IMR-90 (cell line): ENCODE measurements around the gene AUTS2. TPM values are rescaled to one million over a fixed set of nuclear protein-coding genes. Genes with fewer than 3 reads are reported as not detected.

Experiments
- ATAC-seq: fragments of 200-7000 bp; cut with Tn5 transposase; 2 replicates; pipeline ENCODE4 v1.9.1; 2020; ENCODE audit warnings: low read depth, mild to moderate bottlenecking, moderate library complexity
- BruUV-seq: library from RNA; stranded (reverse); fragments of 400-500 nt; replicated peaks from 2 replicates; lab custom pipeline; 2021; lab: Mats Ljungman, UMichigan
- CTCF ChIA-PET: fragments of 300-600 bp; formaldehyde crosslinking; extraction: SDS; loops from one replicate; lab custom pipeline; 2021; ENCODE audit warnings: antibody characterized with exemption; lab: Yijun Ruan, JAX
- POLR2A ChIA-PET: fragments of 300-600 bp; sonication (Branson Sonifier 250); formaldehyde crosslinking; loops from one replicate; lab custom pipeline; 2022; ENCODE audit warnings: antibody characterized with exemption; ENCODE audit not compliant: unreplicated experiment; lab: Charles Lee
- DNase-seq: peaks from one replicate; pipeline ENCODE4 v3.0.0; 2013
- H2AFZ ChIP-seq: replicated peaks from 2 replicates; pipeline ENCODE3; 2013; ENCODE audit warnings: low read length, mild to moderate bottlenecking; ENCODE audit not compliant: poor library complexity
- H2AK5ac ChIP-seq: 2 replicates; pipeline ENCODE4 v1.6.1; 2013; ENCODE audit warnings: low read depth, low read length, inconsistent platforms
- H2AK9ac ChIP-seq: replicated peaks from 2 replicates; pipeline ENCODE3; 2013; ENCODE audit warnings: mild to moderate bottlenecking, low read depth, low read length, moderate library complexity; ENCODE audit not compliant: poor library complexity
- H2BK120ac ChIP-seq: 2 replicates; pipeline ENCODE4 v1.6.1; 2013; ENCODE audit warnings: low read depth, low read length, inconsistent platforms
- H2BK15ac ChIP-seq: 3 replicates; pipeline ENCODE4 v1.6.1; 2013; ENCODE audit warnings: low read depth, low read length, inconsistent platforms
- H2BK20ac ChIP-seq: 2 replicates; pipeline ENCODE4 v1.6.1; 2013; ENCODE audit warnings: low read depth, mild to moderate bottlenecking, inconsistent platforms, low read length, moderate library complexity
- H2BK5ac ChIP-seq: 2 replicates; pipeline ENCODE4 v1.6.1; 2013; ENCODE audit warnings: mild to moderate bottlenecking, low read depth, low read length, inconsistent platforms; ENCODE audit not compliant: poor library complexity, severe bottlenecking
- H3K14ac ChIP-seq: replicated peaks from 2 replicates; pipeline ENCODE4 v1.6.1; 2013; ENCODE audit warnings: low read depth, low read length, inconsistent platforms
- H3K18ac ChIP-seq: 2 replicates; pipeline ENCODE4 v1.6.1; 2013; ENCODE audit warnings: low read depth, low read length, control low read depth
- H3K23ac ChIP-seq: 2 replicates; pipeline ENCODE4 v1.6.1; 2013; ENCODE audit warnings: low read depth, low read length, inconsistent platforms
- H3K27ac ChIP-seq: 2 replicates; pipeline ENCODE4 v1.5.1; 2013; ENCODE audit warnings: mild to moderate bottlenecking, control low read depth, low read length; ENCODE audit not compliant: insufficient read depth
- H3K27me3 ChIP-seq: 2 replicates; pipeline ENCODE4 v1.6.1; 2013; ENCODE audit warnings: low read length; ENCODE audit not compliant: control insufficient read depth, insufficient read depth
- H3K36me3 ChIP-seq: 2 replicates; pipeline ENCODE4 v1.6.1; 2013; ENCODE audit warnings: low read length, mixed read lengths; ENCODE audit not compliant: control insufficient read depth, insufficient read depth
- H3K4ac ChIP-seq: 2 replicates; pipeline ENCODE4 v1.6.1; 2013; ENCODE audit warnings: low read depth, low read length, inconsistent platforms
- H3K4me1 ChIP-seq: 2 replicates; pipeline ENCODE4 v1.6.1; 2013; ENCODE audit warnings: low read length, mixed read lengths; ENCODE audit not compliant: control insufficient read depth, insufficient read depth
- H3K4me2 ChIP-seq: 2 replicates; pipeline ENCODE4 v1.6.1; 2013; ENCODE audit warnings: low read depth, mild to moderate bottlenecking, control low read depth, low read length, moderate library complexity
- H3K4me3 ChIP-seq: 2 replicates; pipeline ENCODE4 v1.5.1; 2013; ENCODE audit warnings: low read depth, mild to moderate bottlenecking, control low read depth, low read length, moderate library complexity; ENCODE audit not compliant: insufficient read depth
- H3K56ac ChIP-seq: 2 replicates; pipeline ENCODE4 v1.6.1; 2013; ENCODE audit warnings: low read length, inconsistent platforms; ENCODE audit not compliant: insufficient read depth; ENCODE audit errors: extremely low read depth
- H3K79me1 ChIP-seq, 2 experiments: 2 replicates each; pipeline ENCODE4 v1.6.1; 2013; ENCODE audit warnings: low read length in 2 of 2, inconsistent platforms in 1 of 2, low read depth in 1 of 2
- H3K9ac ChIP-seq: 2 replicates; pipeline ENCODE4 v1.6.1; 2013; ENCODE audit warnings: low read depth, low read length, control low read depth
- H3K9me1 ChIP-seq: 2 replicates; pipeline ENCODE4 v1.6.1; 2013; ENCODE audit warnings: low read length, inconsistent platforms; ENCODE audit not compliant: insufficient read depth
- H3K9me3 ChIP-seq: 2 replicates; pipeline ENCODE4 v1.6.1; 2013; ENCODE audit warnings: low read length; ENCODE audit not compliant: control insufficient read depth, insufficient read depth
- H4K20me1 ChIP-seq: 2 replicates; pipeline ENCODE4 v1.6.1; 2013; ENCODE audit warnings: low read length, inconsistent platforms; ENCODE audit not compliant: insufficient read depth
- H4K5ac ChIP-seq: 2 replicates; pipeline ENCODE4 v1.6.1; 2013; ENCODE audit warnings: mild to moderate bottlenecking, low read depth, low read length, control low read depth
- H4K8ac ChIP-seq, 2 experiments: 2 replicates each; pipeline ENCODE4 v1.6.1; 2013; ENCODE audit warnings: low read depth in 2 of 2, low read length in 2 of 2, control low read depth in 1 of 2, inconsistent platforms in 1 of 2
- H4K91ac ChIP-seq: 2 replicates; pipeline ENCODE4 v1.6.1; 2013; ENCODE audit warnings: low read depth, low read length, inconsistent platforms; ENCODE audit not compliant: insufficient read depth
- BHLHE40 ChIP-seq: fragments of 150-350 bp; IDR thresholded peaks from 2 replicates; pipeline ENCODE4 v1.6.1; 2016; ENCODE audit warnings: mild to moderate bottlenecking, low read depth, low read length
- CEBPB ChIP-seq: IDR thresholded peaks from 2 replicates; pipeline ENCODE4 v1.6.1; 2012; ENCODE audit warnings: low read depth, low read length, improper control_type of control experiment
- CHD1 ChIP-seq: IDR thresholded peaks from 2 replicates; pipeline ENCODE4 v1.6.1; 2012; ENCODE audit warnings: low read depth, low read length, improper control_type of control experiment
- CTCF ChIP-seq: conservative IDR thresholded peaks from 2 replicates; pipeline ENCODE4 v1.5.1; 2012; ENCODE audit warnings: mild to moderate bottlenecking, low read depth, low read length, improper control_type of control experiment
- FOS ChIP-seq: fragments of 150-350 bp; IDR thresholded peaks from 2 replicates; pipeline ENCODE4 v1.6.1; 2016; ENCODE audit warnings: low read depth, low read length
- MAFK ChIP-seq: IDR thresholded peaks from 2 replicates; pipeline ENCODE4 v1.6.1; 2012; ENCODE audit warnings: low read depth, low read length, improper control_type of control experiment
- MAZ ChIP-seq: IDR thresholded peaks from 2 replicates; pipeline ENCODE4 v1.6.1; 2012; ENCODE audit warnings: low read depth, mild to moderate bottlenecking, low read length, improper control_type of control experiment, moderate library complexity, borderline replicate concordance
- MXI1 ChIP-seq: IDR thresholded peaks from 2 replicates; pipeline ENCODE4 v1.6.1; 2012; ENCODE audit warnings: low read depth, mild to moderate bottlenecking, low read length, moderate library complexity, borderline replicate concordance
- NFE2L2 ChIP-seq: fragments of 150-350 bp; IDR thresholded peaks from 2 replicates; pipeline ENCODE4 v1.6.1; 2016; ENCODE audit warnings: low read depth, mild to moderate bottlenecking, low read length
- POLR2A ChIP-seq: IDR thresholded peaks from 2 replicates; pipeline ENCODE4 v1.6.1; 2012; ENCODE audit warnings: mild to moderate bottlenecking, low read depth, low read length
- RAD21 ChIP-seq: IDR thresholded peaks from 2 replicates; pipeline ENCODE4 v1.6.1; 2012; ENCODE audit warnings: low read length, improper control_type of control experiment
- RCOR1 ChIP-seq: IDR thresholded peaks from 2 replicates; pipeline ENCODE4 v1.6.1; 2012; ENCODE audit warnings: mild to moderate bottlenecking, low read length, improper control_type of control experiment; ENCODE audit not compliant: insufficient replicate concordance
- RFX5 ChIP-seq: IDR thresholded peaks from 2 replicates; pipeline ENCODE4 v1.8.0; 2012; ENCODE audit warnings: low read depth, mild to moderate bottlenecking, low read length, moderate library complexity
- SMC3 ChIP-seq: fragments of 150-350 bp; IDR thresholded peaks from 2 replicates; pipeline ENCODE4 v1.6.1; 2016; ENCODE audit warnings: low read depth, mild to moderate bottlenecking, antibody characterized with exemption, low read length, moderate library complexity
- USF2 ChIP-seq: fragments of 150-350 bp; IDR thresholded peaks from 2 replicates; pipeline ENCODE4 v1.6.1; 2017; ENCODE audit warnings: mild to moderate bottlenecking, antibody characterized with exemption, low read length, low read depth
- WGBS, 2 experiments: methylation state at CpG; one replicate each; pipeline versions ENCODE4 v1.1.5 to v1.1.7; 2013; ENCODE audit warnings: missing lambda C conversion rate in 2 of 2; ENCODE audit not compliant: insufficient read length in 1 of 2; ENCODE audit errors: extremely low coverage in 2 of 2; 5-methylcytosine and 5-hydroxymethylcytosine counted together
- dilution Hi-C: fragments of 300-500 bp; cut with HindIII; formaldehyde crosslinking; loops from one replicate; pipeline ENCODE4 v1.14.3; 2018; ENCODE audit warnings: low sequenced_read_pairs; ENCODE audit not compliant: unreplicated experiment
- in situ Hi-C: fragments of 300-500 bp; cut with MboI; formaldehyde crosslinking; loops from 3 replicates; pipeline ENCODE4 v1.14.3; 2019; ENCODE audit warnings: low sequenced_read_pairs, inconsistent platforms, mixed read lengths
- intact Hi-C: fragments of 100-400 bp; cut with micrococcal nuclease; formaldehyde crosslinking; loops from 2 replicates; pipeline ENCODE4 v1.10.0; 2022
- polyA plus RNA-seq, 3 experiments: library from polyadenylated mRNA; depleted of rRNA; stranded (reverse); fragments of >200 nt; gene quantifications; 2 replicates each; pipeline ENCODE4 v1.2.3, GENCODE V29; 2012; ENCODE audit warnings: low replicate concordance in 1 of 3
- total RNA-seq: library from RNA; depleted of rRNA; stranded (reverse); fragments of >200 nt; gene quantifications from 2 replicates; pipeline ENCODE4 v1.2.3, GENCODE V29; 2012
- TF ChIP-seq, protein P1 (sequence below): fragments of 150-350 bp; IDR thresholded peaks from 2 replicates; pipeline ENCODE4 v1.6.1; 2016; ENCODE audit warnings: low read depth, mild to moderate bottlenecking, low read length, moderate library complexity, borderline replicate concordance

The AUTS2 gene
- total and polyA plus RNA-seq, 2 of the 4 experiments (the other 2 are of a cell fraction) = 0.90 to 3.0 TPM

DNA sequence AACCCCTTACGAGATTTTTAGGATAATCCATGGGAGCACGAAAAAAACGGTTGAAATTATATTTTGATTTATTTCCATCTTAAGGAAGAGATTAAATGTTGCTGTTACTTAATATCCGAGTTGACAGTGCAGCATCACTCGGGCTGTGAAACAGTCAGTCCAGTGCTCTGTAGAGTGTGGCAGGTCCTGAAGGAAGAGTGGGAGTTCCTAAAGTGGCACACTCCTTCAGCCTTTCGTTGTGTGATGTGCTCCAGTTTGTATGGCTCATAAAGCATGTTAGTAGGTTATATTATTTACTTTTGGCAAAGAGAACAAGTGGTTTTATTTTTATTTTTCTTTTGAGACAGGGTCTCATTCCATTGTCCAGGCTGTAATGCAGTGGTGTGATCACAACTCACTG lies 358.3 kb downstream of the AUTS2 start:
- Histone ChIP-seq H3K9me3 (no peaks in the 10 kb centered on the region), H3K79me1 (no peaks in the 10 kb centered on the region), H4K5ac (no peak overlapping the region), H3K36me3 (no peaks in the 10 kb centered on the region), H2BK15ac (no peak overlapping the region), H3K27me3 (no peaks in the 10 kb centered on the region), H3K56ac (no peak overlapping the region), H3K4me2 (no peak overlapping the region), H3K9ac (no peak overlapping the region), H4K20me1 (no peaks in the 10 kb centered on the region), H3K4me1 (no peaks in the 10 kb centered on the region), H3K18ac (no peak overlapping the region), H2AK5ac (no peak overlapping the region), H3K9me1 (no peaks in the 10 kb centered on the region), H3K14ac (no peak overlapping the region), H3K27ac (no peak overlapping the region), H3K4ac (no peak overlapping the region), H3K4me3 (no peak overlapping the region), H2AFZ (no peak overlapping the region), H3K23ac (no peak overlapping the region), H4K8ac (no peak overlapping the region), H2AK9ac (no peak overlapping the region), H2BK20ac (no peak overlapping the region), H2BK5ac (no peak overlapping the region), H4K91ac (no peak overlapping the region), H2BK120ac (no peak overlapping the region)
- no TSS peak for BruUV-seq
- intact Hi-C loops = no loop called here
- ChIA-PET POLR2A (no interaction called here), CTCF (no interaction called here)
- 83% methylated on average over 1 of the region's 6 CpGs; no CpG with 5 or more reads in 1 of the 2 experiments for WGBS, 2 experiments
- TF ChIP-seq POLR2A (no peak), MAFK (no peak), MAZ (no peak), CEBPB (no peak), FOS (no peak), RFX5 (no peak), NFE2L2 (no peak), USF2 (no peak), RAD21 (no peak), CTCF (no peak), RCOR1 (no peak), SMC3 (no peak), CHD1 (no peak), BHLHE40 (no peak), MXI1 (no peak)
- TF ChIP-seq, protein P1, sequence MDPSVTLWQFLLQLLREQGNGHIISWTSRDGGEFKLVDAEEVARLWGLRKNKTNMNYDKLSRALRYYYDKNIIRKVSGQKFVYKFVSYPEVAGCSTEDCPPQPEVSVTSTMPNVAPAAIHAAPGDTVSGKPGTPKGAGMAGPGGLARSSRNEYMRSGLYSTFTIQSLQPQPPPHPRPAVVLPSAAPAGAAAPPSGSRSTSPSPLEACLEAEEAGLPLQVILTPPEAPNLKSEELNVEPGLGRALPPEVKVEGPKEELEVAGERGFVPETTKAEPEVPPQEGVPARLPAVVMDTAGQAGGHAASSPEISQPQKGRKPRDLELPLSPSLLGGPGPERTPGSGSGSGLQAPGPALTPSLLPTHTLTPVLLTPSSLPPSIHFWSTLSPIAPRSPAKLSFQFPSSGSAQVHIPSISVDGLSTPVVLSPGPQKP = no peak
- in situ Hi-C loops = no loop called here
- dilution Hi-C loops = no loop called here
- ATAC-seq (no peak), DNase-seq (no peak)
